ENCODE measurements around the gene IRF2BP2. TPM values are rescaled to one million over a fixed set of nuclear protein-coding genes. Genes with fewer than 3 reads are reported as not detected.

The IRF2BP2 gene
- total and polyA plus RNA-seq, 4 donors: 36.9 to 148 (median 107) TPM

GRCh38 chr1:234619071-234619480 lies 9.1 kb upstream of the IRF2BP2 start:
- WGBS, 2 donors: 51 to 56% methylated on average over 3 of the region's 3 CpGs
- DNase-seq (no peak), ATAC-seq (ENCODE audit: low FRiP score) (no peak)
- Histone ChIP-seq H3K4me1 (ENCODE audit: control insufficient read depth in 1 of 2, insufficient read depth in 2 of 2, low read length in 2 of 2) (peaks cover 5 to 9% of the 10 kb centered on the region in 2 donors), H3K9me3 (ENCODE audit: control insufficient read depth, low read length) (no peaks in the 10 kb centered on the region), H3K36me3 (ENCODE audit: control insufficient read depth in 1 of 2, insufficient read depth in 2 of 2, low read length in 1 of 2) (no peaks in the 10 kb centered on the region), H3K4me3 (ENCODE audit: low read length in 2 of 2) (no peak overlapping the region), H3K27ac (ENCODE audit: low read depth in 1 of 2, low read length in 2 of 2) (peak overlapping the region; percentile 57 to 93), H3K27me3 (ENCODE audit: control insufficient read depth in 1 of 2, insufficient read depth in 2 of 2, low read length in 1 of 2) (no peaks in the 10 kb centered on the region)
- intact Hi-C loops (cut with DNase I): no loop called here

- Histone ChIP-seq H3K9me3 (ENCODE audit: control insufficient read depth, low read length) (no peaks in the 10 kb centered on the region), H3K36me3 (ENCODE audit: control insufficient read depth in 1 of 2, insufficient read depth in 2 of 2, low read length in 1 of 2) (no peaks in the 10 kb centered on the region), H3K4me1 (ENCODE audit: control insufficient read depth in 1 of 2, insufficient read depth in 2 of 2, low read length in 2 of 2) (peaks cover 5 to 8% of the 10 kb centered on the region in 2 donors), H3K27ac (ENCODE audit: low read depth in 1 of 2, low read length in 2 of 2) (peak overlapping the region; percentile 33 to 93), H3K4me3 (ENCODE audit: low read length in 2 of 2) (no peak overlapping the region), H3K27me3 (ENCODE audit: control insufficient read depth in 1 of 2, insufficient read depth in 2 of 2, low read length in 1 of 2) (no peaks in the 10 kb centered on the region)
- DNase-seq: no peak
- peak; percentile 24 for ATAC-seq (ENCODE audit: low FRiP score)
- 11 to 16% methylated on average over 5 of the region's 5 CpGs for WGBS, 2 donors
- intact Hi-C loops (cut with DNase I): no loop called here
Observed at GRCh38 chr1:234618737-234619049, 8.7 kb upstream of the IRF2BP2 start.

- WGBS, 2 donors: 28 to 34% methylated on average over 7 of the region's 7 CpGs
- Histone ChIP-seq H3K36me3 (ENCODE audit: control insufficient read depth in 1 of 2, insufficient read depth in 2 of 2, low read length in 1 of 2) (no peaks in the 10 kb centered on the region), H3K27ac (ENCODE audit: low read depth in 1 of 2, low read length in 2 of 2) (peak overlapping the region; percentile 80 to 93), H3K4me1 (ENCODE audit: control insufficient read depth in 1 of 2, insufficient read depth in 2 of 2, low read length in 2 of 2) (peaks cover 5 to 8% of the 10 kb centered on the region in 2 donors), H3K27me3 (ENCODE audit: control insufficient read depth in 1 of 2, insufficient read depth in 2 of 2, low read length in 1 of 2) (no peaks in the 10 kb centered on the region), H3K4me3 (ENCODE audit: low read length in 2 of 2) (no peak overlapping the region), H3K9me3 (ENCODE audit: control insufficient read depth, low read length) (no peaks in the 10 kb centered on the region)
- ATAC-seq (ENCODE audit: low FRiP score): peak; percentile 24
- intact Hi-C loops (cut with DNase I): no loop called here
- DNase-seq: no peak
Observed at GRCh38 chr1:234617986-234618736, 8.2 kb upstream of the IRF2BP2 start.

GRCh38 chr1:234617131-234617985 lies 7.4 kb upstream of the IRF2BP2 start:
- Histone ChIP-seq H3K27ac (ENCODE audit: low read depth in 1 of 2, low read length in 2 of 2) (peak overlapping the region in 1 of 2 donors; percentile 82), H3K4me3 (ENCODE audit: low read length in 2 of 2) (no peak overlapping the region), H3K27me3 (ENCODE audit: control insufficient read depth in 1 of 2, insufficient read depth in 2 of 2, low read length in 1 of 2) (no peaks in the 10 kb centered on the region), H3K9me3 (ENCODE audit: control insufficient read depth, low read length) (no peaks in the 10 kb centered on the region), H3K4me1 (ENCODE audit: control insufficient read depth in 1 of 2, insufficient read depth in 2 of 2, low read length in 2 of 2) (peaks cover 5 to 8% of the 10 kb centered on the region in 2 donors), H3K36me3 (ENCODE audit: control insufficient read depth in 1 of 2, insufficient read depth in 2 of 2, low read length in 1 of 2) (no peaks in the 10 kb centered on the region)
- intact Hi-C loops (cut with DNase I): no loop called here
- 45% methylated on average over 14 of the region's 14 CpGs for WGBS, 2 donors
- DNase-seq: no peak
- no peak for ATAC-seq (ENCODE audit: low FRiP score)

GRCh38 chr1:234616644-234617043 lies 6.7 kb upstream of the IRF2BP2 start:
- no peak for ATAC-seq (ENCODE audit: low FRiP score)
- peak overlapping the region in 1 of 2 donors; percentile 90 for H3K27ac ChIP-seq (ENCODE audit: low read depth in 1 of 2, low read length in 2 of 2)
- DNase-seq: no peak
- no peaks in the 10 kb centered on the region for H3K9me3 ChIP-seq (ENCODE audit: control insufficient read depth, low read length)
- no peaks in the 10 kb centered on the region for H3K27me3 ChIP-seq (ENCODE audit: control insufficient read depth in 1 of 2, insufficient read depth in 2 of 2, low read length in 1 of 2)
- WGBS, 2 donors: 12 to 27% methylated on average over 2 of the region's 2 CpGs
- peaks cover 10 to 12% of the 10 kb centered on the region in 2 donors for H3K4me1 ChIP-seq (ENCODE audit: control insufficient read depth in 1 of 2, insufficient read depth in 2 of 2, low read length in 2 of 2)
- H3K4me3 ChIP-seq (ENCODE audit: low read length in 2 of 2): no peak overlapping the region
- intact Hi-C loops (cut with DNase I): no loop called here
- no peaks in the 10 kb centered on the region for H3K36me3 ChIP-seq (ENCODE audit: control insufficient read depth in 1 of 2, insufficient read depth in 2 of 2, low read length in 1 of 2)

GRCh38 chr1:234614081-234614489 lies 4.1 kb upstream of the IRF2BP2 start:
- Histone ChIP-seq H3K27me3 (ENCODE audit: control insufficient read depth in 1 of 2, insufficient read depth in 2 of 2, low read length in 1 of 2) (no peaks in the 10 kb centered on the region), H3K4me1 (ENCODE audit: control insufficient read depth in 1 of 2, insufficient read depth in 2 of 2, low read length in 2 of 2) (peaks cover 10 to 11% of the 10 kb centered on the region in 2 donors), H3K36me3 (ENCODE audit: control insufficient read depth in 1 of 2, insufficient read depth in 2 of 2, low read length in 1 of 2) (no peaks in the 10 kb centered on the region), H3K4me3 (ENCODE audit: low read length in 2 of 2) (no peak overlapping the region), H3K27ac (ENCODE audit: low read depth in 1 of 2, low read length in 2 of 2) (peak overlapping the region; percentile 19 to 78), H3K9me3 (ENCODE audit: control insufficient read depth, low read length) (no peaks in the 10 kb centered on the region)
- no peak for DNase-seq
- no peak for ATAC-seq (ENCODE audit: low FRiP score)
- intact Hi-C loops (cut with DNase I): loop anchor here (5.0 kb wide), 4 partner anchors 303 to 463 kb away; no protein-coding TSS in a partner anchor
- 8% methylated on average over 2 of the region's 2 CpGs for WGBS, 2 donors

GRCh38 chr1:234613128-234613875 lies 3.3 kb upstream of the IRF2BP2 start:
- Histone ChIP-seq H3K36me3 (ENCODE audit: control insufficient read depth in 1 of 2, insufficient read depth in 2 of 2, low read length in 1 of 2) (no peaks in the 10 kb centered on the region), H3K27me3 (ENCODE audit: control insufficient read depth in 1 of 2, insufficient read depth in 2 of 2, low read length in 1 of 2) (no peaks in the 10 kb centered on the region), H3K4me1 (ENCODE audit: control insufficient read depth in 1 of 2, insufficient read depth in 2 of 2, low read length in 2 of 2) (peaks cover 7 to 10% of the 10 kb centered on the region in 2 donors), H3K4me3 (ENCODE audit: low read length in 2 of 2) (peak overlapping the region in 1 of 2 donors; percentile 1), H3K27ac (ENCODE audit: low read depth in 1 of 2, low read length in 2 of 2) (peak overlapping the region; percentile 98 to 100), H3K9me3 (ENCODE audit: control insufficient read depth, low read length) (no peaks in the 10 kb centered on the region)
- DNase-seq (no peak), ATAC-seq (ENCODE audit: low FRiP score) (no peak)
- intact Hi-C loops (cut with DNase I): loop anchor here (5.0 kb wide), 4 partner anchors 304 to 464 kb away; no protein-coding TSS in a partner anchor
- 3 to 9% methylated on average over 12 of the region's 12 CpGs for WGBS, 2 donors

- H3K9me3 ChIP-seq (ENCODE audit: control insufficient read depth, low read length): no peaks in the 10 kb centered on the region
- no peaks in the 10 kb centered on the region for H3K27me3 ChIP-seq (ENCODE audit: control insufficient read depth in 1 of 2, insufficient read depth in 2 of 2, low read length in 1 of 2)
- peaks cover 7 to 10% of the 10 kb centered on the region in 2 donors for H3K4me1 ChIP-seq (ENCODE audit: control insufficient read depth in 1 of 2, insufficient read depth in 2 of 2, low read length in 2 of 2)
- H3K36me3 ChIP-seq (ENCODE audit: control insufficient read depth in 1 of 2, insufficient read depth in 2 of 2, low read length in 1 of 2): peaks cover 0 to under 1% of the 10 kb centered on the region in 2 donors
- no peak overlapping the region for H3K4me3 ChIP-seq (ENCODE audit: low read length in 2 of 2)
- 1% methylated on average over 20 of the region's 20 CpGs for WGBS, 2 donors
- intact Hi-C loops (cut with DNase I): loop anchor here (5.0 kb wide), 4 partner anchors 305 to 465 kb away; no protein-coding TSS in a partner anchor
- DNase-seq (peak; percentile 91 to 94), ATAC-seq (ENCODE audit: low FRiP score) (peak; percentile 61)
- peak overlapping the region; percentile 98 to 100 for H3K27ac ChIP-seq (ENCODE audit: low read depth in 1 of 2, low read length in 2 of 2)
Observed at GRCh38 chr1:234612352-234613127, 2.6 kb upstream of the IRF2BP2 start.

Measured in aorta (tissue), 5 donors.